GM12801 (cell line): ENCODE results near the gene IRF6.

Experiments
- CTCF ChIP-seq: IDR thresholded peaks from one replicate; pipeline ENCODE4 v1.5.1; 2011; ENCODE audit warnings: control low read depth; ENCODE audit not compliant: insufficient read length; ENCODE audit errors: extremely low read depth

IRF6 gene

GRCh38 chr1:209800984-209801834, 4.7 kb downstream of the IRF6 start:
- no peak for TF ChIP-seq CTCF

- TF ChIP-seq CTCF: no peak
These were observed 7.8 kb downstream of the IRF6 start for GRCh38 chr1:209797978-209798639.

GRCh38 chr1:209791920-209792319, 14.0 kb downstream of the IRF6 start:
- TF ChIP-seq CTCF: no peak

GRCh38 chr1:209790286-209791193, 15.4 kb downstream of the IRF6 start:
- no peak for TF ChIP-seq CTCF

GRCh38 chr1:209789245-209789644, 16.7 kb downstream of the IRF6 start:
- no peak for TF ChIP-seq CTCF

- no peak for TF ChIP-seq CTCF
These were observed 18.4 kb downstream of the IRF6 start for GRCh38 chr1:209787551-209787950.

GRCh38 chr1:209786146-209786545, 19.8 kb downstream of the IRF6 start:
- TF ChIP-seq CTCF: no peak
